NCI-H2227 (cell line): Measurements from ENCODE around the gene TRIM8.

ENCODE experiments used
- DNase-seq: peaks from one replicate; lab custom pipeline; 2025; ENCODE audit not compliant: unreplicated experiment; lab: John Stamatoyannopoulos, UW

TRIM8 gene

GRCh38 chr10:102668326-102669107, 24.2 kb downstream of the TRIM8 start:
- no peak for DNase-seq

DNA sequence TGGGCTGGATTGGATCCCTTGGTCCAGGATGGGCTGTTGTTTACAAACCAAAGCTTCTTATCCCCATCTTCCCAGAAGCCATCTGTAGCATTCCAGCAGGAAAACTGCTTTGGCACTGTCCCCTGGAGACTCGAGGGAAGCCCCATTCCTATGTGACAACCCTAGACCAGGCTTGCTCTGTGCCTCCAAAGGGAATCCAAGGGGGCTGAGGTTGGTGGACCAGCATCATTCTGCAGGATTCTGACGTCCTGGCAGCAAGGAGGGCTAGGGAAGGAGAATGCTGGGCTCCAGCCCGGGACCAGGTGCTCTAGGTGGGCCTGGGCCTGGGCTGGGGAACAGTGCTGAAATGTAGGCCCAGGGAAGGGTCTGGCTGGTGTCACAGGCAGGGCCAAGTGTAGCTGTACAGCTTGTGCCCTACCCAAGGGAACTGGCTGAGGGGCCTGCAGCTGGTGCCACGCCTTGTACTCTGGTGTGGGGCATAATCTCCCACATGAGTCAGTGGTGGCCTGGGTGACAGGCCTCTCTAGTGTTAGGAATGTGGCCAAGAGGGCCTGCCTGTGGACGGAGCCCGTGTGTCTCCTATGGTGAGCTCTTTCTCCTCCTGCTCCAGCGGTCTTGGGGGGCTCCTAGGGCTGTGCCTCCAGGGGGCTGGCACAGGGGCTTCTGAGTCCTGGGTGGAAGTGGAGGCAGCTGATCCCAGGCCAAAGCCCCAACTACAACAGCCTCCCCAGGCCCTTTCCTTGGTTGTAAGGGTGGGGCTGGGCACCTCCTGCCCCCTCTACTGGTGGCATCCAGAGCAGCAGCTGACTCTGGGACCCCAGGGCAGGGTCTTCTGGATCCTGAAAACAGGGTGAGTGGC, 25.2 kb downstream of the TRIM8 start:
- DNase-seq: no peak

DNA sequence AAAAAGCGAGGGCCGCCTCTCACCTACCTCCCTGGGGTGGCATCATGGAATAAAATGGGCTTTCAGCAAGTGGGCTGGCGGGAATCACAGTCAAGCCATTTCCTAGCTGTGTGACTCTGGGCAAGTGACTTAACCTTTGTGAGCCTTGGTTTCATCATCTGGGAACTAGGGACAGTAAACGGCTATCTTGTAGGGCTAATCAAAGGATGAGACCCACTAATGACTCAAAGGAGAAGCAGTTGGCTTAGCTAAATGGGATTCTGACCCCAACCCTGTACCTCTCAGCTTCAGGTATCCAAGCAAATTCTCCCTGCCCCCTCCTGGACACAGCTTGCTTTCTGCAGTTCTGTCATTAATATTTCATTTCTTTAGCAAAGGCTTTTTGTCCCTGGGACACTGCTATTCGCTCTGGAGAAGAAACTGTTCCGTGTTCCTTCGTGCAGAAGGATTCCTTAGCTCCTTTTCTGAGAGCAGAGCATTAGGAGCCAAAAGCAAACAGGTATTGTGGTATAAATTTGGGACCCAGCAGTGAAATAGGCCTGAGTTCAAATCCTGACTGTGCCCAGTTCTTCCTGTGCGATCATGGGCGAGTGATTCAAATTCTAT, 25.9 kb downstream of the TRIM8 start:
- DNase-seq: no peak

DNA sequence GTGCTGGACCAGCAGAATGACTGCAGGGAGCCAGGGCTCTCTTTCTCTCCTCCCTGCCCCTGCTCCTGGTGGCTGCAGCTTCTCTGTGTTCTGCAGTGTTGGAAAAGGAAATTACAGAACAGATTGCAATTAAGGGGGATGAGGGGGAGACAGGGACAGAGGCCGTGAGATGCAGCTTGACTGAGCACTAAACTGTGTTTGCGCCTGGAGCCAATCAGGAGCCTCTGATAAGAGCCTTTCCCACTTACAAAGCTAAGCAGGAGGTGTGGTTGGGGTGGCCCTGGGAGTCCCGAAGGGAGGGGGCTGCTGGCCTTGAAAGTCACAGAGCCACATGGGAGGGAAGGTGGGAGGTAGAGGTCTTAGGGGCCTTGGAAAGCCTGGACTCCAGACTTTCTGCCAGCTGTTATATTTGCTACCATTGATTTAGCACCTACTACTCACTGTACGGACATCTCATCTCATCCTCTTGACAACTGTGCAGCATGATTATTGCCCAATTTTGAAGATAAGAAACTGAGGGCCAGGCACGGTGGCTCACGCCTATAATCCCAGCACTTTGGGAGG, 26.7 kb downstream of the TRIM8 start:
- peak; percentile 62 for DNase-seq

- DNase-seq: peak; percentile 21
These were observed 29.0 kb downstream of the TRIM8 start for GRCh38 chr10:102673236-102673818.

GRCh38 chr10:102673819-102674511, 29.7 kb downstream of the TRIM8 start:
- peak; percentile 76 for DNase-seq

DNA sequence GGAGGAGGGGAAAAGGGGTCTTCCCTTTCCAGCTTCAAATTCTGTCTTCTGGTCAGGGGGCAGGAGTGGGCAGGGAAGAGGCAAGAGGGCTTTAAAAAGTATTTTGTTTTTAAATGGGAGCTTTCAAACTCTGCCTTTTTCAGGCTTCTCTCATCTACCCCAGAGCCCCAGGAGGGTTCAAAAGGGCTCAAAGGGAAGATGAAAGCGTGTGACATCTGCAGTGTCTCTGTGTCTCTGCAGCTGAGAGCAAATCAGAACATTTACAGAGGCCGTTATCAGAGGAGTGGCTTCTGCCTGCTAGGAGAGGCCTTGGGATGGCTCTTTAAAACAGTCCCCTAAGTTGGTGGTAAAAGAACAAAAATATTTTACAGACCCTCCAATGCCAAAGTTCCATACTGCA, 30.3 kb downstream of the TRIM8 start:
- peak; percentile 20 for DNase-seq

DNA sequence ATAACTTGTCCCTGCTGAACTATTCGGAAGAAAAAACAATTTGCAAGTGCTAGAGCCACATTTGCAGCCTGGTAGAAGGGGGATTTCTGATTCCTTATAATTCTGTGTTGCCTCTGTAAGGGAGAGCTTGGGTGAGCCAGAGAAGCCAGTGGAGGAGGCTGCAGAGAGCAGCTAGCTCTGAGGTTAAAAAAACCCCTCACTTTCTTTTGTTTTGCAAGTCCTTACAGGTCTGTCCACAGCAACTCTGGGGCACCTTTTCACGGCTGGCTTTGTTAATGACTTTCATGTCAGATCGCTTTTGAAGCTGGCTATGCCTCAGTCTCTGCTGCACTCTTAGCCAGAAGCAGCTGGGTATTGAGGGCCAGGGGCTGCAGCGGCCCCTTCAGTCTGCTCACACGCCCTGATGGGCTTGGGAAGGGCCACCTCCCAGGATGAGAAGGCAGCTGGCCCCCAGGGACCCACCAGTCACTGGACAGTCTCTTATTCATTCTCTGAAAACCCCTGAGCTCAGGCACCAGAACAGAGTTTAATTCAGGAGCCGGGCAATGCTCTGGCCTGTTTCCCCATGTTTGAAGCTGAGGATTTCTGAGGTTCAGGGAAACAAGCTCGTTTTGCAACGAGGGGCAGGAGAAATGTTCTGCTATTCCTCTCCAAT, 30.9 kb downstream of the TRIM8 start:
- no peak for DNase-seq

DNA sequence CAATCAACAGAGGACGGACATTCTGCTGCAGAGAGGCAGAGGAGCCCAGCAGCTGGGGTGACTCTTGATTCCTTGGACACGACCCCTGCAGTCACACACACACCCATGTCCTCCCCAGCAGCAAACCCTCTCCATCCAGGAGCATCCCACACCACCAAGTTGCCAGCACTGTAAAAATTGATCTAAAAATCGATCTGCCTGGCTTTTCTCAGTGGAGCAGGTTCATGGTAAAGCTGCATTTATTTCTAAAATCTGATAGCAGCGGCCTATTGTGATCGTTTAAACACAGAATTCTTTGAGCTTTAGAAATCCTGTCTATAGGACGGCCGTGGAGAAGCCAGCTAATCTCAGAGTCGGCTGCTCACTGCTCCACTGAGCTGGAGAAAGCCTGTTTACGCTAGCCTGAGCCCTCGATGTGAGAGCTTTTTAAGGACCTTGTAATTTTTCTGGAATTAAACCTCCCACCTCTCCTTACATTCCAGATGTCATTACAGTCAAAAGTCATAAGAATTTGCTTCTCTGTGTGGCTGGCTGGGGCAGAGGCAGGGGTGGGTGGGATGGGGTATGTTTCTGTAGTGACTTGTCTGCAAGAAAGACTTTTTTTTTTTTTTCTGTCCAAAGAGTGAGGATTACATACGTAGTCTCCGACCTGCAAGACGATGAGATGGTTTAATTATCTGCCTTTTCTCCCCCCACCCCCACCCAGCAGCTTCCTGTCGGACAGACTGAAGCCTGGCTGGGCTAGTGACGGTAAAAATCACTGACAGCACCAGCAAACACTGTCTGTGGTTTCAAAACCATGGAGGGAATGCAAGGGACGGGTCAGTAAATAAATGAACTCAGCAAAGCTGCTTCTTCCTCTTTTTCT, 31.6 kb downstream of the TRIM8 start:
- DNase-seq: peak; percentile 37

- DNase-seq: no peak
These were observed 32.4 kb downstream of the TRIM8 start for GRCh38 chr10:102676534-102677315.

DNA sequence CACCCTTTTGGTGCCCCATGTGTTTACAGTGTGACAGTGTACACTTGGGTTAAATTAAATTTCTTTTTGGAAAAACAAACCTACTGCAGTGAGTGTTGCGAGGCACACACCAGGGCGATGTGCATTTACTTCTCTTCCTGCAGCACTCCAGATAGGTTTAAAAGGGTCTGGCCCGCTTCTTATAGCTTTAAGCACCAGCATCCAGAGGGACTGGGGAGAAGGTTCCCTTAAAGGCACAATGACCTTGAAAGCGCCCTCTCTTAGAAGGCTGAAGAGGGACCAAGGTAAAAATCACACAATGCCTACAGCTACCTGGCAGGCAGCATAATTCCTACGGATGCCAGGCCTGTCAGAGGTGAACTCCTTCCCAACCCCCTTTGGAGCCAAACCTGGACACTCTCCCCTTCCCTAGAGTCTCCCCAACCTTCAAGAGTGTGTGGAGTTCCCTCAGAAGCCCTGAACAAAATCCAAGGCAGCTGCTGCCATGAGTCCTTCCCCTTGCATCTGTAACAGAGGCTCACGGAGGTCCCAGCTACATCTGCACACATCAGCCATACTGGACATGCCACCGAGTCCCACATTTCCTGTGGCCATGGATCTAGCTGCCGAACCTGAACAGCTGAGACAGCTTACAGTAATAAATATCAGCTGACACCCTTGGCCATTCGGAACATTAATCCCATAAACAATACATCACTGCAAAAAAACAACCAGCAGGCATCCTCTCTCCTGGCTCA, 33.2 kb downstream of the TRIM8 start:
- DNase-seq: no peak

- no peak for DNase-seq
These were observed 33.8 kb downstream of the TRIM8 start for GRCh38 chr10:102678068-102678400.

- peak; percentile 70 for DNase-seq
These were observed 34.6 kb downstream of the TRIM8 start for GRCh38 chr10:102678842-102679289.

DNA sequence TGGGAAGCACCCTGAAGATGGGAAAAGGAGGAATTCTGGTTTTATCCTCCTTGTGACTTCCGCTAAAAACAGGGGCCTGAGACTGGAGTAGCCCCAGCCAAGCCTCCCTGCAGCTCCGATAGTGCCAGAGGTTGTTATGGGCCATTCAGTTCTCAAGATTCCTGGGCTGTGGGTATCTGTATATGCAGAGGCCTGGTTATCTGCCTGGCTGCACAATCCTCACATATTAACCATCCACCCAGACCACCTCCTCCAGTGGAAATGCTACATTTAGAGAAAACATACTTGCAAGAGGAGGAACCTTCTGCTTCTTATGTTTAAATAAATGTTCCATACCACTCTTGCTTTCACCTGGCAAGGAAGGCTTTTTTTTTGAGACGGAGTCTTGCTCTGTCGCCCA, 35.3 kb downstream of the TRIM8 start:
- no peak for DNase-seq

GRCh38 chr10:102681696-102682095, 37.4 kb downstream of the TRIM8 start:
- no peak for DNase-seq

DNA sequence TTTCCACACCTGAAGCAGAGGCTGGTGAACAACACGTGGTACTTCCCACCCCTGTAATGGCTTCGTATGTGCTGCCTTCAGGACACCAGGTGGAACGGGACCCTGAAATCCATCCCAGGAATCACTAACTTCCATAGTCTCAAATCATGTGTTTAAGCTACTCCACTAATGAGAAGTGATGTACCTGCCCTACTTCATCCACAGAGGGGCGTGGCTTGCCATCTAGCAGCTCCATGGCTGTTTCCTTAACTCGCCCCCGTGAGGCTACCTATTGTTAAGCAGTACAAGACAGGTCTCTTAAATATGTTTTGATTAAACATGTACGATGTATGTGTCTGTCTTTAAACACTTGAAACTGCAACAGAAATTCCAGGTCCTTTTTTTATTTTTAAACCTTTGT, 38.1 kb downstream of the TRIM8 start:
- no peak for DNase-seq

DNA sequence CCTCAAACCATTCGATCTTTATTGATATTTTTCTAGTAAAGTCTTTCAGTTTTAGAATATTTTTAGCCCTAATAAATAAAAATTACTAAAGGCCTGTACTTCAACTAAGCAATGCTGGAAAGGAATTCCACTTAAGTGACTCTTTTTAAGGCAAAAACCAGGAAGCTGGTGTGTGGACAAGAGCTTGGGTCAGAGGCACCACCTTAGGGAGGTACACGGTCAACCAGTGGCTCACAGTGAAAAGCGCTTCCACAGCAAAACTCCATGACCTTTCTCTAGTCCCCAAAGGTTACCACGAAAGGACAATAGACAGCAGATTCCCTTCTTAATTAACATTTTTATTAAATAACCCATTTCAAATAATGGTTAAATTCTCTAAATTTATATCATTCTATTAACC, 38.7 kb downstream of the TRIM8 start:
- no peak for DNase-seq

DNA sequence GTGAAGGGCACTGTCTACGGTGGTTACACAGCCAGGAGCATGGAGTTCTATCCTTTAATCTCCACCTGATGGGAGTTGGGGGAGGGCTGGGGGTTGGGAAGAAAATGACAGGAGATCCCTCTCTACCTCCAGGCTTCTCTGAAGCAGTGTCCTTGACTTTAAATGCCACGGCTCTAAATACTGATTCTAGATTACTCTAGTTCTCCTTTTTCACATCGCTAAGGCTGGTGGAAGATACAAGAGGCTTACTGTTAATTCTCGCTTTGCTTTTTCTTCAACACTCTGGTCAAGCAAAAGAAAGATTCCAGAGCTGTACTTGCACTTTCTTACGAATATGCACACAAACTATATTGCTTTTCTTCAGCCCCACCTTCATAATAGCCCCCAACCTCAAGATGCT, 39.5 kb downstream of the TRIM8 start:
- no peak for DNase-seq
